ENCODE data around the gene H2BK1.
A peak's percentile ranks its signal among the peaks of the same experiment; 100 is the strongest.

H2BK1 gene

GRCh38 chr7:151229249-151229648 lies 19.0 kb upstream of the H2BK1 start:
- Histone ChIP-seq H3K4me1 (ENCODE audit: control insufficient read depth, insufficient read depth, low read length) (peaks cover 42% of the 10 kb centered on the region), H3K27me3 (ENCODE audit: control insufficient read depth in 1 of 2, insufficient read depth in 2 of 2, low read length in 2 of 2) (no peaks in the 10 kb centered on the region), H3K9me3 (ENCODE audit: control insufficient read depth in 2 of 2, low read length in 2 of 2) (no peaks in the 10 kb centered on the region), H3K4me3 (ENCODE audit: low read length in 2 of 2) (no peak overlapping the region), H3K36me3 (ENCODE audit: control insufficient read depth in 2 of 2, insufficient read depth in 2 of 2, low read length in 2 of 2) (peaks cover 5 to 8% of the 10 kb centered on the region in 2 donors), H3K27ac (ENCODE audit: low read length) (no peak overlapping the region), H3K9ac (ENCODE audit: low read length in 2 of 2) (no peak overlapping the region)

GRCh38 chr7:151228024-151228866 lies 18.0 kb upstream of the H2BK1 start:
- peak overlapping the region; percentile 69 to 85 for H3K9ac ChIP-seq (ENCODE audit: low read length in 2 of 2)
- peaks cover 35% of the 10 kb centered on the region for H3K4me1 ChIP-seq (ENCODE audit: control insufficient read depth, insufficient read depth, low read length)
- peak overlapping the region; percentile 81 to 96 for H3K4me3 ChIP-seq (ENCODE audit: low read length in 2 of 2)
- H3K36me3 ChIP-seq (ENCODE audit: control insufficient read depth in 2 of 2, insufficient read depth in 2 of 2, low read length in 2 of 2): peaks cover 15 to 16% of the 10 kb centered on the region in 2 donors
- no peaks in the 10 kb centered on the region for H3K9me3 ChIP-seq (ENCODE audit: control insufficient read depth in 2 of 2, low read length in 2 of 2)
- peak overlapping the region; percentile 82 for H3K27ac ChIP-seq (ENCODE audit: low read length)
- no peaks in the 10 kb centered on the region for H3K27me3 ChIP-seq (ENCODE audit: control insufficient read depth in 1 of 2, insufficient read depth in 2 of 2, low read length in 2 of 2)

- Histone ChIP-seq H3K4me3 (ENCODE audit: low read length in 2 of 2) (peak within 1 kb of the TSS; percentile 81 to 96), H3K4me1 (ENCODE audit: control insufficient read depth, insufficient read depth, low read length) (peaks cover 27% of the 10 kb centered on the region), H3K9me3 (ENCODE audit: control insufficient read depth in 2 of 2, low read length in 2 of 2) (no peaks in the 10 kb centered on the region), H3K27me3 (ENCODE audit: control insufficient read depth in 1 of 2, insufficient read depth in 2 of 2, low read length in 2 of 2) (no peaks in the 10 kb centered on the region), H3K36me3 (ENCODE audit: control insufficient read depth in 2 of 2, insufficient read depth in 2 of 2, low read length in 2 of 2) (peaks cover 25 to 27% of the 10 kb centered on the region in 2 donors), H3K9ac (ENCODE audit: low read length in 2 of 2) (peak within 1 kb of the TSS; percentile 91 to 92), H3K27ac (ENCODE audit: low read length) (peak within 1 kb of the TSS; percentile 82)
Observed at GRCh38 chr7:151226875-151227782, 16.8 kb upstream of the H2BK1 start, which contains the start of gene ABCF2. Gene ABCF2, minus strand, starts transcription at chr7:151227205. Its CDS starts 747 bp downstream, at chr7:151226458.

- Histone ChIP-seq H3K27me3 (ENCODE audit: control insufficient read depth in 1 of 2, insufficient read depth in 2 of 2, low read length in 2 of 2) (no peaks in the 10 kb centered on the region), H3K4me3 (ENCODE audit: low read length in 2 of 2) (peak overlapping the region; percentile 71 to 96), H3K9ac (ENCODE audit: low read length in 2 of 2) (peak overlapping the region; percentile 91 to 92), H3K9me3 (ENCODE audit: control insufficient read depth in 2 of 2, low read length in 2 of 2) (no peaks in the 10 kb centered on the region), H3K27ac (ENCODE audit: low read length) (peak overlapping the region; percentile 76), H3K36me3 (ENCODE audit: control insufficient read depth in 2 of 2, insufficient read depth in 2 of 2, low read length in 2 of 2) (peaks cover 28 to 32% of the 10 kb centered on the region in 2 donors), H3K4me1 (ENCODE audit: control insufficient read depth, insufficient read depth, low read length) (peaks cover 23% of the 10 kb centered on the region)
Observed at GRCh38 chr7:151226560-151226874, 16.2 kb upstream of the H2BK1 start.

GRCh38 chr7:151225948-151226510 lies 15.7 kb upstream of the H2BK1 start:
- H3K36me3 ChIP-seq (ENCODE audit: control insufficient read depth in 2 of 2, insufficient read depth in 2 of 2, low read length in 2 of 2): peaks cover 30 to 33% of the 10 kb centered on the region in 2 donors
- peaks cover 23% of the 10 kb centered on the region for H3K4me1 ChIP-seq (ENCODE audit: control insufficient read depth, insufficient read depth, low read length)
- no peaks in the 10 kb centered on the region for H3K9me3 ChIP-seq (ENCODE audit: control insufficient read depth in 2 of 2, low read length in 2 of 2)
- H3K27ac ChIP-seq (ENCODE audit: low read length): no peak overlapping the region
- H3K27me3 ChIP-seq (ENCODE audit: control insufficient read depth in 1 of 2, insufficient read depth in 2 of 2, low read length in 2 of 2): no peaks in the 10 kb centered on the region
- peak overlapping the region; percentile 71 to 96 for H3K4me3 ChIP-seq (ENCODE audit: low read length in 2 of 2)
- peak overlapping the region; percentile 91 to 92 for H3K9ac ChIP-seq (ENCODE audit: low read length in 2 of 2)

GRCh38 chr7:151223728-151224127 lies 13.4 kb upstream of the H2BK1 start:
- Histone ChIP-seq H3K27ac (ENCODE audit: low read length) (no peak overlapping the region), H3K27me3 (ENCODE audit: control insufficient read depth in 1 of 2, insufficient read depth in 2 of 2, low read length in 2 of 2) (no peaks in the 10 kb centered on the region), H3K36me3 (ENCODE audit: control insufficient read depth in 2 of 2, insufficient read depth in 2 of 2, low read length in 2 of 2) (peaks cover 46 to 47% of the 10 kb centered on the region in 2 donors), H3K4me1 (ENCODE audit: control insufficient read depth, insufficient read depth, low read length) (peaks cover 23% of the 10 kb centered on the region), H3K9me3 (ENCODE audit: control insufficient read depth in 2 of 2, low read length in 2 of 2) (no peaks in the 10 kb centered on the region), H3K4me3 (ENCODE audit: low read length in 2 of 2) (no peak overlapping the region), H3K9ac (ENCODE audit: low read length in 2 of 2) (no peak overlapping the region)

GRCh38 chr7:151218170-151218569 lies 7.9 kb upstream of the H2BK1 start:
- no peaks in the 10 kb centered on the region for H3K4me1 ChIP-seq (ENCODE audit: control insufficient read depth, insufficient read depth, low read length)
- no peak overlapping the region for H3K4me3 ChIP-seq (ENCODE audit: low read length in 2 of 2)
- peaks cover 72 to 78% of the 10 kb centered on the region in 2 donors for H3K36me3 ChIP-seq (ENCODE audit: control insufficient read depth in 2 of 2, insufficient read depth in 2 of 2, low read length in 2 of 2)
- no peak overlapping the region for H3K27ac ChIP-seq (ENCODE audit: low read length)
- H3K27me3 ChIP-seq (ENCODE audit: control insufficient read depth in 1 of 2, insufficient read depth in 2 of 2, low read length in 2 of 2): no peaks in the 10 kb centered on the region
- no peak overlapping the region for H3K9ac ChIP-seq (ENCODE audit: low read length in 2 of 2)
- H3K9me3 ChIP-seq (ENCODE audit: control insufficient read depth in 2 of 2, low read length in 2 of 2): no peaks in the 10 kb centered on the region

- Histone ChIP-seq H3K36me3 (ENCODE audit: control insufficient read depth in 2 of 2, insufficient read depth in 2 of 2, low read length in 2 of 2) (peaks cover 54 to 60% of the 10 kb centered on the region in 2 donors), H3K9ac (ENCODE audit: low read length in 2 of 2) (no peak overlapping the region), H3K4me1 (ENCODE audit: control insufficient read depth, insufficient read depth, low read length) (no peaks in the 10 kb centered on the region), H3K9me3 (ENCODE audit: control insufficient read depth in 2 of 2, low read length in 2 of 2) (no peaks in the 10 kb centered on the region), H3K4me3 (ENCODE audit: low read length in 2 of 2) (no peak overlapping the region), H3K27me3 (ENCODE audit: control insufficient read depth in 1 of 2, insufficient read depth in 2 of 2, low read length in 2 of 2) (no peaks in the 10 kb centered on the region), H3K27ac (ENCODE audit: low read length) (no peak overlapping the region)
Observed at GRCh38 chr7:151215396-151215795, 5.1 kb upstream of the H2BK1 start.

GRCh38 chr7:151213826-151214225 lies 3.5 kb upstream of the H2BK1 start:
- H3K4me3 ChIP-seq (ENCODE audit: low read length in 2 of 2): no peak overlapping the region
- no peaks in the 10 kb centered on the region for H3K9me3 ChIP-seq (ENCODE audit: control insufficient read depth in 2 of 2, low read length in 2 of 2)
- peaks cover 46 to 51% of the 10 kb centered on the region in 2 donors for H3K36me3 ChIP-seq (ENCODE audit: control insufficient read depth in 2 of 2, insufficient read depth in 2 of 2, low read length in 2 of 2)
- H3K27me3 ChIP-seq (ENCODE audit: control insufficient read depth in 1 of 2, insufficient read depth in 2 of 2, low read length in 2 of 2): no peaks in the 10 kb centered on the region
- no peaks in the 10 kb centered on the region for H3K4me1 ChIP-seq (ENCODE audit: control insufficient read depth, insufficient read depth, low read length)
- H3K9ac ChIP-seq (ENCODE audit: low read length in 2 of 2): no peak overlapping the region
- no peak overlapping the region for H3K27ac ChIP-seq (ENCODE audit: low read length)

- no peak overlapping the region for H3K4me3 ChIP-seq (ENCODE audit: low read length in 2 of 2)
Observed at GRCh38 chr7:151212626-151213025, 2.3 kb upstream of the H2BK1 start.

More at GRCh38 chr7:151212626-151213025, 2.3 kb upstream of the H2BK1 start:
- no peaks in the 10 kb centered on the region for H3K27me3 ChIP-seq (ENCODE audit: control insufficient read depth in 1 of 2, insufficient read depth in 2 of 2, low read length in 2 of 2)
- H3K9me3 ChIP-seq (ENCODE audit: control insufficient read depth in 2 of 2, low read length in 2 of 2): no peaks in the 10 kb centered on the region
- peaks cover 35 to 43% of the 10 kb centered on the region in 2 donors for H3K36me3 ChIP-seq (ENCODE audit: control insufficient read depth in 2 of 2, insufficient read depth in 2 of 2, low read length in 2 of 2)
- no peaks in the 10 kb centered on the region for H3K4me1 ChIP-seq (ENCODE audit: control insufficient read depth, insufficient read depth, low read length)
- H3K9ac ChIP-seq (ENCODE audit: low read length in 2 of 2): no peak overlapping the region
- no peak overlapping the region for H3K27ac ChIP-seq (ENCODE audit: low read length)

All from stomach smooth muscle (tissue), 2 donors.